IPS DF 6.9 (cell line): Measurements from ENCODE around the gene ME1.
"Not testable (repeated sequence)": the region's sequence is repeated elsewhere in the genome, so short reads cannot be mapped to it uniquely, and the experiment has no call there.

Experiments used
- DNase-seq: peaks from one replicate; pipeline ENCODE4 v3.0.0-alpha.2; 2013; ENCODE audit warnings: low read depth, low spot score
- H3K27ac ChIP-seq: one replicate; pipeline ENCODE4 v1.5.1; 2013; ENCODE audit warnings: low read length, control low read depth
- H3K27me3 ChIP-seq: 2 replicates; pipeline ENCODE4 v1.6.1; 2013; ENCODE audit warnings: mild to moderate bottlenecking, low read length; ENCODE audit not compliant: control insufficient read depth, insufficient read depth
- H3K36me3 ChIP-seq: 2 replicates; pipeline ENCODE4 v1.6.1; 2013; ENCODE audit warnings: low read length; ENCODE audit not compliant: control insufficient read depth, insufficient read depth
- H3K4me1 ChIP-seq: 2 replicates; pipeline ENCODE4 v1.6.1; 2013; ENCODE audit warnings: low read length; ENCODE audit not compliant: control insufficient read depth, insufficient read depth
- H3K4me3 ChIP-seq: 2 replicates; pipeline ENCODE4 v1.5.1; 2013; ENCODE audit warnings: mild to moderate bottlenecking, low read length
- H3K9me3 ChIP-seq: 2 replicates; pipeline ENCODE4 v1.6.1; 2013; ENCODE audit warnings: low read length, inconsistent platforms; ENCODE audit not compliant: control insufficient read depth, insufficient read depth
- WGBS: extraction: QIAGEN DNeasy Blood & Tissue Kit; methylation state at CpG from one replicate; pipeline ENCODE4 v1.1.7; 2013; ENCODE audit warnings: mixed read lengths, missing lambda C conversion rate; ENCODE audit not compliant: insufficient read length, insufficient coverage; 5-methylcytosine and 5-hydroxymethylcytosine counted together

The ME1 gene

DNA sequence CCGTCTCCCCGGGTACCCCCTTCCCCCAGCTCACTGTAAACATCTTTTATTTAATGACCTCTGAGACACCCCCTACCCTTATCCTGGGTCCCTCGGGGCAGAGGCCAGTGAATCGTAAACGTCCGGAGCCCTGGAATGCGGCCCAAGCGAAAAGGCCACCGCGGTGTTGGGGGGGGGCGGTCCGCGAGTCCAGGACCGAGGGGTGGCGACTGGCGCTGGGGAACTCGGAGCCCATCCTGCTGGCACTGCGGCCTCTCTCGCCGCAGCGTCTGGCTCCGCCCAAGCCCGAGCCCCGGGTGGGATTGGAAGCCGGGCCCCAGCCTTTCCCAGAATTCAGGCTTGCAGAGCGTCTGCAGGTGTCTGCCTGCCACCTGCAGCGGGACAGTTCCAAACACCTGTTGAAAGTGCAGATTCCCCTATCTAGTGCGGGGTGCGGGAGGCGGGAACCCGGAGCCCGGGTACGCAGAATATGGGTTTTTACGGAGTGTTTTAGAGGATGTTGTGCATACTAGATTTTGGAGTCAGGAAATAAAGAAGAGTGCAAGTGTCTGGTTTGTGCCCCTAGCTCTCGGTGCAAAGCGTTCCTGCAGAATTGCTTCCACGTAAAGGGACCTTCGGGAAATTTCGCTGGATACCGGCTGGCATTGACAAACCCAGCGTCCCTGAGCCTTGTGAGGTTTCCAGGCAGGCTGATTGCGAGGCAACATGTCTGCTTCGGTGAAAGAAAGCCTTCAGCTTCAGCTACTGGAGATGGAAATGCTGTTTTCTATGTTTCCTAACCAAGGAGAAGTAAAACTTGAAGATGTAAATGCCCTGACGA, 236.9 kb downstream of the ME1 start:
- Histone ChIP-seq H3K4me3 (peak overlapping the region; percentile 88), H3K27me3 (no peaks in the 10 kb centered on the region), H3K36me3 (peaks cover 6% of the 10 kb centered on the region), H3K4me1 (no peaks in the 10 kb centered on the region), H3K27ac (no peak overlapping the region), H3K9me3 (no peaks in the 10 kb centered on the region)
- no peak for DNase-seq
- WGBS, result no CpG with 5 or more reads among the region's 44 CpGs

DNA sequence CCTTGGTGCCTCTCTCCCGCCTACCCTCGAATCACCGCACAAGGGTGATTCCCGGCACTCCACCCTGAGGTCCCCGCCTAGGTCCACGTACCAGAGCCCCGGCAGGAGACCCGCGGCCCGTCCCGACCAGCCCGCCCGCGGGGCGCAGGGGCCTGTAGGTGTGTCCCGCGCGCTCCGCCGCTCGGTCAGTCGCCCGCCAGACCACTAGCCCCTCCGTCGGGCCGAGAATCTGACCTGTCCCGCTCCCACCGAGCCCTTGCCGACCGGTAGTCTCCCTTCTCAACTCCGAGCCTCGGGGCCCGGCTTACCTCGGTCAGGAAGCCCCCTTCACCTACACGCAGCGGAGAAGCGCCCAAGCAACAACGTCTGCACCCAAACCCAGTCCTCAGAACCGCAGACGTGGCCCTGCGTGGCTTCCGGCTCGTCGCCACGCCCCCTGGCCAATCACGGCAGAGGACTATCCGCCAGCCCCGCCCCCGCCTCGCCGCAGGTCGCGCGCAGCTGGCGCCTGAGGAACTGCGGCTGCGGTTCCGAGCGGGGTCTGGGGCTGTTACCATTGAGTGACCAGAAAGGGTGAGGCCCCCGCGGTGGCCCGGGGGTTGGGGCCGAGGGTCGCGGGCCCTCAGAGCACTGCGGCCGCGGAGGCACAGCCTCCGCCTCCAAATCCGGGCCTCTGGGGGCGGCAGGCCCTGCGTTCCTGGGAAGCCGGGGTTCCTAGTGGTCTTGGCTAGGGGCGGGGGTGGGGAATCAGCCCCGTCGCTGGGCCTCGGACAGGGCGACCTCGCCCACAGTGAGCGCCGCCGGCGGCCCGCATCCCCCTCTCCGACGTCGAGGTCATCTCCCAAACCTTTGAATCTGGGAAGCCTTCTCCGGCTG, 237.7 kb downstream of the ME1 start, which contains the start of the genes PGM3 and RWDD2A:
TSS of gene PGM3 (minus strand) at position 395 of the 876 bp plus-strand sequence. CDS start 2,253 bp downstream, outside the sequence.
TSS of gene RWDD2A (plus strand) at position 487 of the 876 bp plus-strand sequence. CDS start 1,095 bp downstream, outside the sequence.
- Histone ChIP-seq H3K36me3 (peaks cover 9% of the 10 kb centered on the region), H3K9me3 (no peaks in the 10 kb centered on the region), H3K27me3 (no peaks in the 10 kb centered on the region), H3K4me1 (no peaks in the 10 kb centered on the region), H3K27ac (no peak within 1 kb of the TSS), H3K4me3 (peak within 1 kb of the TSS; percentile 88)
- no peak for DNase-seq
- no CpG with 5 or more reads among the region's 88 CpGs for WGBS

DNA sequence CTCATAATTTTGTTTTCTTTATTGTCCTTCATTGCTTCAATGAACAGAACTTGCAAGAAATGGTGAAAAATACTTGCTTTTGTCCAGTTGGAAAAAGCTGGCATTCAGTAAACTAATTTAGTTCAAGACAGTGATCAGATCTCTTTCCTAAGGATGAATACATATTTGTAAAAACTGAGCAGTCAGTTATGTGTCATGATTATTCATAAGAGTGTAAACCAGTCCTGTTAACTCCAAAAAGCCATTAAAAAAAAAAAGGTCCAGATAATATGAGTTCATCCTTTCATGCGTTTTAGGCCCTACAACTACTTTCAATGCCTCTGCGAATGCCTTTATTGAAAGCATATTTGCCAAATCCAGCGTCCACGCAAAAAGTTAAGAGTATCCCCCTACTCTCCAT, 238.4 kb downstream of the ME1 start:
- no peak overlapping the region for H3K27ac ChIP-seq
- peaks cover 5% of the 10 kb centered on the region for H3K36me3 ChIP-seq
- no peak for DNase-seq
- no CpG with 5 or more reads among the region's 4 CpGs for WGBS
- no peaks in the 10 kb centered on the region for H3K9me3 ChIP-seq
- no peaks in the 10 kb centered on the region for H3K27me3 ChIP-seq
- H3K4me1 ChIP-seq, result no peaks in the 10 kb centered on the region
- peak overlapping the region; percentile 88 for H3K4me3 ChIP-seq

DNA sequence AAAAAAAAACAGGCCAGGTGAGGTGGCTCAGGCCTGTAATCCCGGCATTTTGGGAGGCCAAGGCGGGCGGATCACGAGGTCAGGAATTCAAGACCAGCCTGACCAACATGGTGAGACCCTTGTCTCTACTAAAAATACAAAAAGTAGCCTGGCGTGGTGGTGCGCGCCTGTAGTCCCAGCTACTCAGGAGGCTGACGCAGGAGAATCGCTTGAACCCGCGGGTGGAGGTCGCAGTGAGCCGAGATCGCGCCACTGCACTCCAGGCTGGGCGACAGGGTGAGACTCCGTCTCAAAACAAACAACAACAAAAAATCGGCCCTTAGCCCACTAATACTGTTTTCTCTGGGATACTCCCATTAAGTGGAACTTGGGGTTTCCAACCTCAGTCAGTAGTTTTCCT, 238.9 kb downstream of the ME1 start:
- H3K4me1 ChIP-seq, H3K4me3 ChIP-seq, H3K27me3 ChIP-seq, H3K27ac ChIP-seq, DNase-seq, H3K9me3 ChIP-seq, H3K36me3 ChIP-seq: not testable (repeated sequence)
- no CpG with 5 or more reads among the region's 18 CpGs for WGBS

DNA sequence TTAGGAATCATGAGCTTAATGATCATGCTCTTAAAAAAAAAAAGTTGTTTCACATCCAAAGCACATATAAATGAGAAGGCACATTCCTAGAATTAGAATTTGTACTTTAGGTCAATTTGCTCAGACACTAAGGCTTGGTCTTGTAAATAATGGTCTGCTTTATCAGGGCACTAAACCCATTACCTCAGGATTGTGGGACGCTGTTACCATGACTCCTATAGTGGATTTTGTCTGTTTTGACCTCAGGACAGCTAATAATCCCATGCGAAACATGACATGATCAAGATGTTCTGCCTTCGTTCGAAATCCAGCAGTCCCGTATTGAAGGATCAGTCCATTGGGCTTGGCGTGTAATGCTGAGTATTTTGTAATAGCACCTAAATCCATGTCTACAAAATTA, 240.2 kb downstream of the ME1 start:
- Histone ChIP-seq H3K27me3 (no peaks in the 10 kb centered on the region), H3K4me3 (no peak overlapping the region), H3K9me3 (no peaks in the 10 kb centered on the region), H3K36me3 (peaks cover 11% of the 10 kb centered on the region; the same call in 1 of the 2 replicates), H3K27ac (no peak overlapping the region), H3K4me1 (no peaks in the 10 kb centered on the region)
- no CpG with 5 or more reads among the region's 6 CpGs for WGBS
- no peak for DNase-seq

DNA sequence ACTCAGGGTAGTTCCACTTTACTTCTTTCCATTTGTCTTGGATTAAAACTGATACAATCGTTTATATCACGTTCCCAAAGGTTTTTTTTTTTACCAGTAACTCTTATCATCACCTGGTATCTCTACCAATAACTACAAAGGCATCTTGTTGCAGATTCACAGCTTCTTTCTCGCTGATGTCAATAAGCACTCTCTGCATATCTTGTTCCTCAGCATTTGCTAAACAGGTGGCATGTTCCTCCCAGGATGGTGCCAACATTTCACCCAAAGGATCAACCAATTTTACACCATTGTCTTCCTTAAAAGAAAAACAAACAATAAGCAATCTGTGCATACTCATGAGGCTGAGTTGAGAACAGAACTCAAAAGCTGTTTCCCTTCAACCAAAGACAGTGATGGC, 242.3 kb downstream of the ME1 start:
- Histone ChIP-seq H3K4me3 (no peak overlapping the region), H3K4me1 (no peaks in the 10 kb centered on the region), H3K9me3 (no peaks in the 10 kb centered on the region), H3K27me3 (no peaks in the 10 kb centered on the region), H3K27ac (no peak overlapping the region), H3K36me3 (peaks cover 11% of the 10 kb centered on the region; the same call in 1 of the 2 replicates)
- DNase-seq, result no peak
- no CpG with 5 or more reads among the region's 3 CpGs for WGBS

DNA sequence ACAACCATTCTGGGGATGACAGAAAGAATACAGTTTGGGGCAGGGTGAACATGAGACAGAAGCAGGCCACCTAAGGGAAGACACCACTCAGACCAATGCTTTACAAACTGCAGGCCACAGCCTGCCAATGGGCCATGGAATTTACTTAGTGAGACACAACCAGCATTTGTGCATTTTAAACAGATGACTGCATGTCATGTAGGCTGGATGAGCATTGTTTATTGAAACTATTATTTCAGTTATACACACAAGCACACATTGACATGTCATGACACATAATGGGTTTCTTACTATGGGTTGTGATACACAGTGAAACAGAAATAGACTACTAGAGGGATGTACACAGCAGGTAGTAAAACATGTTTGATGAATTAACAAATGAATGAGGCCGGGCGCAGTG, 245.8 kb downstream of the ME1 start:
- no peak overlapping the region for H3K4me3 ChIP-seq
- H3K36me3 ChIP-seq, result peaks cover 11% of the 10 kb centered on the region; the same call in 1 of the 2 replicates
- H3K9me3 ChIP-seq, result no peaks in the 10 kb centered on the region
- no CpG with 5 or more reads among the region's 2 CpGs for WGBS
- no peaks in the 10 kb centered on the region for H3K27me3 ChIP-seq
- no peaks in the 10 kb centered on the region for H3K4me1 ChIP-seq
- no peak for DNase-seq
- H3K27ac ChIP-seq, result no peak overlapping the region

DNA sequence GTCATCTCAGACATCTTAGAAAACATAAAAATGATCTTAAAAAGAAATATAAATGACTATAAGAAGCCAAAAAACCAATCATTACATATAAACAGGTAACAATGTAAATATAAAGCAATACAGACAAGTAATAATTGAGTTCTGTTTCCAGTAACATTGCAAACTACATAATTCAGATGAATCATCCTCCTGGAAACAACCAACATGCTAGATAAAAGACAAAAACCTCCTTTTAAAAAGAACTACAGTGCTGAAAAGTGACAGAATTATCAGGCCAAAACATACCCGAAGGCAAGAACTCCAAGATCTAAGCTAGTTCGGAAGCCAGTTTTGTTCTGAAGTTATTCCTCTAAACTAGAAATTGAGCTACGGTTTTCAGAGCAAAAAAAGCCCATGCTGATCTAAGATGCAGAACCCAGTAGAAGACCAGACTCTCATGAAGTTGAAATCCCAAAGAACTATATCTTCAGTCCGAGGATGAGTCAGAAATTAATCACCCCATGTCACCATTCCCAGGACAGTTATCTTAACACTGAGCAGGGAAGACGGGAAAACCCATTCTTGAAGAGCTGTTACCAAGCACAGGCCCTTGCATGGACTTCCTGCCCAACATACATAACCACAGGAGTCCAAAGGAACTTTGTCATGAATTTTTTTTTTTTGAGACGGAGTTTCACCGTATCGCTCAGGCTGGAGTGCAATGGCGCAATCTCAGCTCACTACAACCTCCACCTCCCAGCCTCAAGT, 247.6 kb downstream of the ME1 start:
- no peaks in the 10 kb centered on the region for H3K4me1 ChIP-seq
- no peaks in the 10 kb centered on the region for H3K9me3 ChIP-seq
- no CpG with 5 or more reads among the region's 9 CpGs for WGBS
- peaks cover 6% of the 10 kb centered on the region; the same call in 1 of the 2 replicates for H3K36me3 ChIP-seq
- no peak overlapping the region for H3K27ac ChIP-seq
- H3K4me3 ChIP-seq, result no peak overlapping the region
- no peaks in the 10 kb centered on the region for H3K27me3 ChIP-seq
- no peak for DNase-seq

DNA sequence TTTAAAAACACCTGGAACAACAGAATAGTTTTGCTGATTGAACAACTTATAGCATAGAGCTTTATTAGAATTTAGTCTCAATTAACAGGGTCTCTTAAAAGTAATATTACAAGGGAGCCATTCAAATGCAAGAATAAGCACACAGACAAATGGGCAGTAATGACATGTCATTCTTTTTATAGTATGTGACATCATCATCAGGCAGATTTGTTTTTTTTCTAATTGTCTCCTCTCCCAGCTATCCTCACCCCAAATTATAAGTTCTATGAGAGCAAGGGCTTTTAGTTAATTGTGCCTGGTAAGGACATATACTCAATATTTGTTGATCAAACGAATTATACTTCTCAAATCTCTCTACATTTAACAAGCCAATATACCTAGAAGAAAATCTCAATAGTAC, 248.7 kb downstream of the ME1 start:
- Histone ChIP-seq H3K9me3 (no peaks in the 10 kb centered on the region), H3K27ac (no peak overlapping the region), H3K4me3 (no peak overlapping the region), H3K27me3 (no peaks in the 10 kb centered on the region), H3K4me1 (no peaks in the 10 kb centered on the region), H3K36me3 (peaks cover 9% of the 10 kb centered on the region; the same call in 1 of the 2 replicates)
- no peak for DNase-seq
- WGBS, result no CpG with 5 or more reads among the region's 1 CpG

DNA sequence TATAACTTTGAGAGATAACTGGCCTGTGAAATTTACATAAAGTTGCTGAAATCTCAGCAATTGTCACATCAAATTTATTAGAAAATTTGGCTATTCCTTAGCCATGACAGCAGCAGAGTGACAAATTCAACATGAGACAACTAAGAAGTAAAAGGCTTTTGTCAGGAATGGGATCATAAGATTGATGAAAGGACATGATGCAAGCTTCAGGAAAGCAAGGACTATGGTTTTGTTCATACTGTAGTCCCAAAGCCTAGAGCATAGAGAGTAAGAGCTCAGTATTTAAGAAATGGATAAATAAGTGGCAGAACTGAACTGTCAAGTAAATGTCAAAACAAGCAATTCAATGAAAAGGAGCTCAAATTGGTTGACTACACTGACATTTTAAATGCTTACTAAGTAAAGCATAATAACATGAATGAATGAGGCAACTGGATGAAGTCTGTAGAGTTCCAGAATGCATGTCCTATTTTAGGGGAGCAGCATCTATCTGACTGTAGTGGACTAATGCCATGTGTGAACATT, 250.4 kb downstream of the ME1 start:
- no peak overlapping the region for H3K4me3 ChIP-seq
- no peaks in the 10 kb centered on the region for H3K9me3 ChIP-seq
- DNase-seq, result no peak
- H3K4me1 ChIP-seq, result no peaks in the 10 kb centered on the region
- no peaks in the 10 kb centered on the region for H3K27me3 ChIP-seq
- H3K27ac ChIP-seq, result no peak overlapping the region
- peaks cover 6% of the 10 kb centered on the region; the same call in 1 of the 2 replicates for H3K36me3 ChIP-seq
